Activated CD8-positive, alpha-beta memory T cell treated with anti-CD3 and anti-CD28 coated beads, Interleukin-2, amount 50 U/mL, for 4 hours (primary cell): ENCODE data around the gene ATG7.
"Not testable (repeated sequence)": the region's sequence is repeated elsewhere in the genome, so short reads cannot be mapped to it uniquely, and the experiment has no call there.

Source experiments
- DNase-seq: peaks from one replicate; pipeline ENCODE4 v3.0.0-alpha.2; 2020

Gene ATG7

DNA sequence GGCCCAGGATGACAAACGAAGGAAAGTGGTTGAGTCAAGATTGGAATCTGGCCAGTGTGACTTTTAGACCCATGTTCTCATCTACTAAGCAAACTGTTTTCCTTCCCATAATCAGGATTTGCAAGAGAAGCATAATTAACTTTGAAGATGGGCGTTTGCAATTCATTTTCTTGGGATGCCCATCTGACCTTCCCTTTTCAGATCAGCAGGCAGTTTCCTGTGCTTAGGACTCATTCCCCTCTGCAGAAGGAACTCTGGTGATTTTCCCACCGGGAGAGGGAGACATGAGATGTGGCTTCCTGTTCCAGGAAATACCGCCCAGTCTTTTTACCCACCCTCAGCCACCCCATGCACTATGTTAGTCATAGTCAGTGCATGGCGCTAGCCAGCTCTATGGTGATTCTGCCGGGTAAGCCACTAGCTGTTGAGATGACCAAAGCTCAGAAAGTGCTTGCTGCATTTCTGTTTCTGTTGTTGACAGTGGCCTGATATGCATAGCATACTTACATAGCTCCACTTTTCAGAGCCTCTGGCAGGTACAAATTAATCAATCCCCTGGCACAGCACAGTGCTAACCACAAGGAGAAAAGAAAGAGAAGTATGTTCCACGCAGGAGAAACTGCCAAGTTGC lies 242.1 kb downstream of the ATG7 start:
- no peak for DNase-seq

DNA sequence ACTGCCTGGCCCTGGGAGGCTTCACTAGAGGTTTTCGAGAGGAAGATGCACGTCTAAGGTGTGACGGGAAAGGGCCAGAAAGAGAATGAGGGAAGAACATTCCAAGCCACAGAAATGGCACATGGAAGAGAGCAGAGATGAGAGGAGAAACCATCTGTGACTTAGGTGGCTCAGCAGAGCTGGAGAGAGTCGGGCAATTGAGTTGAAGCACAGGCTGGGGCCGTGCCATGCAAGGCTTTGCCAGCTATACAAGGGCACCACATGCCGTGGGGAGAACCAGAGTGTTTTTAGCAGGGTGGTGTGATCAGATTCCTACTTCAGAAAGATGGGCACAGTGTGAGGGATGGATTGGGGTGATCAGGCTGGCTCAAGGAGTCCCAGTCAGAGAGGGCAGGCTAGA lies 245.4 kb downstream of the ATG7 start:
- no peak for DNase-seq

DNA sequence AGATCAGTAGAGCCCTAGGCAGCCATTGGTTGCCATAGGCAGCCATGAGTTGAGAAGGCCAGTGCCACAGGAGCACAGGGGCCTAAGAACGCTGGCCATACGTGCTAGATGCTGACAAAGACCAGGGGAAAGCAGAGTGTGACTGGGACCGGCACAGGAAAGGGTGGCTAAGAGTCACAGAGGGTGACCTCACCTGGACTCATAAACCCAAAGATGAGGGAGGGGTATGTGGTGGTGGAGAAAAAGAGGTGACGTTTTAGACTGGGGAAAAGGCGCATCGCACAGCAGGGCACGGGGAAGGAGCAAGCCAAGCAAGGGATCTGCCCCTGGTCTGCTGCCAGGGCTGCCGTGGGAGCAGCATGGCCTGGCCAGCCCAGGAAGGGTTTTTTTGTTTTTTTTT lies 249.0 kb downstream of the ATG7 start:
- DNase-seq = no peak

DNA sequence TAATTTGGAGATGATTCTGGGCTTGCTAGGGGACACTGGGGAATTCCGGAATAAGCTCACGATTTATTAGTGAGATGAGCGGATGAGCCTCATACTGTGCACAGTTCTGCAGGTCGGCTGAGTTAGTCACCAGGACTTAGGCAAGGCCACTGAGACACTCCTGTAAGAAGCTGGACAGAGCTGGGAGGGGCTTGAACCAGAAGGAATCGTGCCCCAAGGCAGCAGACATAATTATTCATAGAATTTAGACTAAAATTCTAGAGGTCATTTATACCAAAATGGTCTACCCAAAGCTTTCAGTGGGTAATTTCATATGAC lies 250.2 kb downstream of the ATG7 start:
- DNase-seq = no peak

DNA sequence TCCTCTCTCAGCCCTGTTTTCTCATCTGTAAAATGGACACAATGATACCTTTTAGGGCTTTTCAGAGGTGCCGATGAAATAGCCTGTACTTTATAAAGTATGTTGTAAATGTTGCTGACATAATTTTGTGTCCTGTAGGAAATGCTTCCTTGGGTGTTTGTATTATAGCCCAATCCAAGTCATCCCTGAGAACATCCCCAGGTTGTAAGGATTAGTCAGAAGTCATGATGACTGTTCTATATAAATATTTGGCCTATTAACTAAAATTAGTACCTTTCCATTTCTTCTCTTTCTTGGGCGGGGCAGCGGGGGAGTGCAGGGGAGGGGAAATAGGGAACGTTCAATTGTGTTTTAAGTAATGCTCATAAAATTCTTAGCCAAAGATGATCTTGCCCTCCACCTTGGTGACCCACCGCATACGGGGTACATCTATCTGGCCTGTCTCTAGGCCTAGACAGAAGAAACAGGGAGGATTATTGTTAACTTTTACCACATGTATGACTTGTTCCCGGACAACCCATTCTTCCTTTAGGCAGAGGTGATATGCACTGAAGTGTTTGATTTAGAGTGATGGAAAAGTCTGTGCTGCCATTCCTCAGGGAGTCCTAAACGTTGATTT lies 250.9 kb downstream of the ATG7 start:
- DNase-seq = no peak

DNA sequence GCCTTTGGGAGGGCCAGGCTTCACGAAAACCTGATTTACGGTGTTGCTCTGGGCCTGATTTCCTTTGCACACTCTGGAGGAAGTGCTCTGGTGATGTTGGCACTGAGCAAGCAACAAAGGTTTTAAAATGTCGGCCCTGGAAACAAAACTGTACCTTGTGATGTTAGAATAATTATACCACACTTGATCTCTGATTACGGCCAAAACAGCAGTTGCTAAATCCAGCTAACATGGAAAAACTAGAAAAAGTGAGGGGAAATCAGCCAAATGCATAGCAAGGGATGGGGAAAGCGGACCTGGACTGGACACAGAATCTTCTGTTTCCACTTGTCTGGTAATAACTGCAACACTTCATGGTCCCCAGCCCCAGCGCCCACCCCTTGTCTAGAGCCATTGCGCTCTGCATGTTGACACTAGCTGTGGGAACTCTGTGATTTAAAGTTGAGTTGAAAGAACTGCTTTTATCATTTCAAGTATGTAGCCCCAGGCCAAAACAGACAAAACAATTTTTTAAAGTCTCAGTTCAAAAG lies 251.4 kb downstream of the ATG7 start:
- no peak for DNase-seq

DNA sequence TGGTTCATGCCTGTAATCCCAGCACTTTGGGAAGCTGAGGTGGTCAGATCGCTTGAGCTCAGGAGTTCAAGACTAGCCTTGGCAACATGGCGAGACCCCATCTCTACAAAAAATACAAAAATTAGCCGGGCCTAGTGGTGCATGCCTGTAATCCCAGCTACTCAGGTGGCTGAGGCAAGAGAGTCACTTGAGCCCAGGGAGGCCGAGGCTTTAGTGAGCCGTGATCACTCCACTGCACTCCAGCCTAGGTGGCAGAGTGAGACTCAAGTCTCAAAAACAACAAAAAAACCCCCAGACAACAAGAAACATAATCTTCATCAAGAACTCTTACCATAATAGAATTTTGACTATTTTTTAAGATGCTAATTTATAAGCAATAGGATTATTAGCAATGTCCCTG lies 253.9 kb downstream of the ATG7 start:
- DNase-seq = not testable (repeated sequence)

DNA sequence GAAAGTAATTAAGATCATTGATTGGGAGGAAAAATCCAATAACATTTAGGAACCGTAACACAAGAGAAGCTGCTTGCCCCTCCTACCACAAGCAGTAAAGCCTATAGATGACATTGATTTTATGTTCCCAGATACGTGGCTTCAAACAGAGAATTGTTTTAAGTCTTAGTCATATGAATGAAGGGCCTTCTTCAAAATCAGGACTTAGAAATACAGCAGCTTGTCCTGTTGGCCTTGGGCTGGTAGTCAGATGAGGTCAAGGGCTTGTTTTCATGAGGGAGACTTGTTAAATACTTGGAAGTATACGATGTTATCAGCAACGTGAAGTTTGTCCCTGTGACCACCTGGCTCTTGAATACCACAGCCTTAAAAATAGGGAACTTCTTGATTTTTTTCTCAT lies 257.1 kb downstream of the ATG7 start:
- no peak for DNase-seq

DNA sequence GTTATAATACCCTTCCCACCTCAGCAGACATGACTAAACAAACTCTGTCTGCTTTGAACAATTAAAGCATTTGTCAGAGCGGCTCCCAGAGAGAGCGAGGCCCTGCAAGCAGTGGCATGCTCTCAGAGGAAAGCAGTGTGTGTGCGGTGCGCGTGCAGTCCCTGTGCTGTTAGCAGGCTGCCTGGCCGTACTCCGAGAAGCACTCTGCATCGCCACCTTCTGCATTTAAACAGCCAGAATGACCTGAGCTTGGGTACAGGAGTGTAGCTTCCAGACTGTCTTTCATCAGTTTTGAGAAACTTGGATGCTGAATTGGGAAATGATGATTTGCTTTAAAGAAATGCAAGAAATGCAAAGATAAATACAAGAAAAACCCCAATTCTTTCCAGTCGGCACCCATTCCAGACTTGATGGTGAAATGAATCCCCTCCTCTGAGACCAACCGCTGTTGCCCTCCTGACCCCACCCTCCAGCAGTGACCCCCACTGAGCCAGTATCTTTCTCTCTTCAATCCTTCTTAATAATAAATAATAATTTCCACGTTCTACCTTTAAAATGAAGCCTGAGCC lies 258.0 kb downstream of the ATG7 start:
- no peak for DNase-seq

DNA sequence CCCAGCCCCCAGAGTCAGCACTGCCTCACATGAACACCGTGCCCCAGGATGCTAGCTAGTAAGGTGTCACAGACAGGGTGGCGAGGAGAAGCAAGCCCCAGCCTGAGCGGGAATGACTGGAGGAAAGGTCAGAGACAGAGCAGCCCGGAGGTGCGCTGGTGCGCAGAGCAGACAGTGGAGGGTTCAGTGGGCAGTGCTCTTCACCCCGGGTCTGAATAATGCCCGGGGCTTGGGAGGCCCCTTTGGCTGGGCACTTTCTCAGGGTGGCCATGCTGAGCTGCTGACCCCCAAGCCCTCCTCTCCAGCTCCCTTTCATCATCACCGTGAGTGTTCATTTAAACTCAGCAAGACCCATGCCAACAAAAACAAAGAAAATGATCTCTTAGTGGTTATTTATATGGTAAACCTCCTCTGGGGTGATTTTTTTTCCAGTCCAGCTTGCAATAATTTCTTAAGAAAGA lies 260.8 kb downstream of the ATG7 start:
- no peak for DNase-seq

DNA sequence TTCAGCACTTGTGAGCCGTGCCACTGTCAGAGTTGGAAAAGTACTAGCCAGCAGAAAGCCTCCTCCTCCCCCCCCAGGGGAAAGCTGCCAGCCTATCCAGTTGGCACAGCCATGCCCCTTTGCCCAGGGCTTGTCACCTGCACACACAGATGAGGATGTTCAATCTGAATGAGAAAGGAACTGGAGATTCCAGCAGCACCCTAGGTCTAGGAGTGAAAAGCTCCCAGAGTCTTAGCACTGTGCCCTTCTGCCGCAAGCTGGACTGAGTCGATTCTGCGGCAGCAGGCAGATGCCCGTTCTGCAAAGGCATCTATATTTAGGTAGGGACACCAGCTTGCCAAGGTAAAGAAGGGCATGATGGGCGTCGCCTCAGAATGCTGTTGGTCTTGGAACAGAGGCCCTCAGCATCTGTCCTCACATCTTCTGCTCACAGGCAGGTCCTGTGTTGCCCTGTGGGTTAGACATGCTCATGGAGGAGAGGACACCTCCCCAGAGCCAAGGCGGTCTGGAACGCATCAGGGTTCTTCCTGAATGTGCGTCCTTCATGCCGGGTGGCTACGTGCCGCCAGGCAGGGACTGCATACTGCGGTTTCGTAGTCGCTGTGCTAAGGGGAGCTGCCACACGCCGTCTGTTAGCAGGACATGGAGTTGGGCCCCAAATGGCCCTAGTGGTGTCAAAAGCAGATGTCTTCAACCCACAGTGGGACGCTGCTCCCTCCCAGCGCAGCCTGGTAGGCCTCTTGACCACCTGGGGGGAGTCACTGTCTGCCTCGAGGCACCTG lies 262.0 kb downstream of the ATG7 start:
- DNase-seq = no peak

DNA sequence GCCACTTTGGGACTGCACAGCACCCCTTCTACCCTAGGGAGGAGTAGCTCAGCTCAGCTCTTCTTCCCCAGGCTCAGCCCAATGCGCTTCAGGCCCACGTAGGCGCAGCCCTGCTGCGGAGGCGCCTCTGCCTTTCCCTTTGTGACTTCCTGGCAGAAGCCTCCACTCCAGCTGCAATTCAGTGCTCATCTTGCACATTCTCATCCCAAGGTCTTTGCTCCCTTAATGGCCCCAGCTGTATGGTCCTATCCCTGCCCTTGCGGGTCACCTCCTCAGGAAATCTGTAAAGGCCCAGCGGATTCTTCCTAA lies 262.6 kb downstream of the ATG7 start:
- DNase-seq = no peak

DNA sequence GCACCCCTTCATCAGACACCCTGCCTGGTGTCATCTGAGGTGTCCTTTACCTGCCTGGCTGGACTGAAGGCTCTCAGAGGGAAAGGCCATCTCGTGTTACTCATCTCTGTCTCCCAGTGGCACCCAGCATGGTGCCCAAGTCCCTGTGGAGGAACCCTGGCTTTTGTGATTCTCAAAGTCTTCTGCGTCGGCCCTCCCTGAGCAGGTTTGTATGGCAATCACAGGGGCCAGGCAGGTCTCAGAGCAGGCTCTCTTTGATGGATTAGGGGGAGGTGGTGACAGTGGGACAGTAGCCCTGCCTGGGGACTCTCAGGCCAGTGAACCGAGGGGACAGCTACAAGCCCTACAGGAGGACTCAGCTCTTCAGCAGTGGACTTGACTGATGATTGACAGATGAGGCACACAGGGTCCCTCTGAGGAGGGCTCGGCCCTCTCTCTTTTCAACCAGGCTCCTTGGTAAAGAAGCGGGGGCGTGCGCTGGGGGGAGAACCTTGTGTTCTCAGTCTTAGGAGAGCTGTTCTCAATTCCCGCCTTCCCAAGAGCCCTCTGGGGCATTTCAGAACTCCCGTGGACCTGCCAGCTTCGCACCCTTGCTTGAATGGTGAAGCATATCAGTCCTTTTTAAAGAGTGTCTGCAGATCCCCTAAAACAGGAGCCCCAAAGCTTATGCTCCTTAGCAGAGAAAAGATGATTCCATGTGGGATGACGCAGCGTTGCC lies 263.2 kb downstream of the ATG7 start:
- DNase-seq = no peak

DNA sequence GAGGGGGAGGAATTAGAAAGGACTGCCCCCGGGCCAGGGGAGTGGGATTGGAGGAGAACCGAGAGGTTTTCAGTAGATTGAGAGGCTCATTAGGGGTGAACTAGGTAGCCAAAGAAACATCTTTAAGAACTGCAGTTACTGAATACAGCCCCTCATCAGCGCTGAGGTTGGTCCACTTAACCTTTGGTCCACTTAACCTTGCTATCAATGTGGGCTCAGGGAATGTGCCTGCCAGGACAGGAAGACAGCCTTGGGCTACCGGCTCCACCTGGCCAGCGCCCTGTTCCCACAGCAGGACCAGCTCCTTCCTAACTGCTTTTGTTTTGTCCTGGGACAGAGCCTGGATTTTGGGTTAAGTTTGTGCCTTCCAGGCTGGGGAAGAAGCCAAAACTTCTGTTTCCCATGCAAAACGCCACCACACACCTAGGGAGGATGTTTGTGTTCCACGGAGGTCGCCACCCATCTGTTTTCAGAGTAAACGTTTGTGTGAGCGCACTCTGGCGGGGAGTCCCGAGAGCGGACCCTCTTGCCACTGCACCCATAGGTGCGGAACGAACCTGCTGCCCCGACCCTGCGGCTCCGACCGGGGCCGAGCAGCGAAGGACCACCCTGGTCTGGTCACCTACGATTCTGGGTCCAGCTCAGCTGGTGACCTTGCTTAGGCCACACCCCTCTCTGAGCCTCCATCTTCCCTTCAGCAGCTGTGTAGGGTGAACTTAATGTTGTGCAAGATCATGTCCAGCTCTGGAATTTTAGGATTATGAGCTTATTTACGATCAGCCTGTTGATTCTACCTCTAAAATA lies 264.1 kb downstream of the ATG7 start:
- DNase-seq = no peak

DNA sequence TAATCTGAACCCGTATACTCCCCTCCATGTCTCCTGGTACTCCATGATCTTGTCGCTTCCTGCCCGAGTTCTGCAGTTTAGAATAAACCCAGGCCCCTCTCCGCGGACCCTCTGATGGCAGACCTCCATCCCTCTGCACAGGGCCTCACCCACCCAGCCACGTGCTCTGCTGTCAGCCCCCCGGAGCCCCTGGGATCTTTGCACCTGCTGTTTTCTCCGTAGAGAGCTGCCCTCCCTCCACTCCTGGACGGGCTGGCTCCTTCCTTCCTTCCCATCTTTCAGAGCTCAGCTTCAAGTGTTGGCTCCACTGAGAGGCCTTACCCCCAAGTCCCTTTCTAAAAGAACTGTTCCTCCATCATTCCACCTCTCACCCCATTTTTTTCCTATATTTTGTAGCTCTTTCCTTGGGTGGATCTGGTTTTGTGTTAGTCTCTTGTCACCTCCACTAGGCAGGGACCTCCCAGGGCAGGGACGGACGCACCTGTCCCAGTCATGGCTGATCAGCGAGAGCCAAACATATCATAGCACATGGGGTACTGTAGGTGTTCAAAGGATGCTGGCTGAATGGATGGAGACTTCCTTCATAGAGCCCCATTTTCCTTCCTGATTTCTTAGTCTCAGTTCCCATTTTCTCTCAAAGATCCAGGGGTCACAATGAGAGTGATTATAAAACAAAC lies 264.9 kb downstream of the ATG7 start:
- DNase-seq = no peak

DNA sequence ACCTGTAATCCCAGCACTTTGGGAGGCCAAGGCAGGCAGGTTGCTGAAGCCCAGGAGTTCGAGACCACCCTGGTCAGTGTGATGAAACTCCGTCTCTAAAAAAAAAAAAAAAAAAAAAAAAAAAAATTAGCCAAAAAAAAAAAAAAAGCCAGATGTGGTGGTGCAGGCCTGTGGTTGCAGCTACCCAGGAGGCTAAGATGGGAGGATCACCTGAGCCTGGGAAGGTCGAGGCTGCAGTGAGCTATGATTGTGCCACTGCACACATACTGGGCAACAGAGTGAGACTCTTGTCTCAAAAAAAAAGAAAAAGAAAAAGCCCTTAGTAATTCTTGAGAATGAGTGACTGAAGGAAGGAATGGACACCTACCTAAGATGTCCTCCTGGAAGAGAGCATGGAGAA lies 266.4 kb downstream of the ATG7 start:
- no peak for DNase-seq

DNA sequence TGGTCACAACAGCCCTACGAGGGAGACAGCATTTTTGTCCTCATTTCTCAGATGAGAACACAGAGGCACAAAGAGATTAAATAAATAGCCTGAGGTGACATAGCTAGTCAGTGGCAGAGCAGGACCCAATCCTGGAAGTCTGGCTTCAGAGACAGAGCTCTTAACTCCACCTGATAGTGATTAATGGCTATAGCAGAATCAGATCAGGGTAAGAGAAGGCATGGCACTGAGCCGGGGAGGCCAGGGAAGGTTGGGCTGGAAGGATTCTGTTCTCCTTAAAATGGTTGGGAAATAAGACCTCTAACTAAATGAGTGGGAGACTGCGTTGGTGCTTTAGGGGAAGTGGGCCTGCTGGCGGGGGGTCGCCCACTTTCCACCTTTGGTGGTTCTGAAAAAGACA lies 267.0 kb downstream of the ATG7 start:
- DNase-seq = no peak

DNA sequence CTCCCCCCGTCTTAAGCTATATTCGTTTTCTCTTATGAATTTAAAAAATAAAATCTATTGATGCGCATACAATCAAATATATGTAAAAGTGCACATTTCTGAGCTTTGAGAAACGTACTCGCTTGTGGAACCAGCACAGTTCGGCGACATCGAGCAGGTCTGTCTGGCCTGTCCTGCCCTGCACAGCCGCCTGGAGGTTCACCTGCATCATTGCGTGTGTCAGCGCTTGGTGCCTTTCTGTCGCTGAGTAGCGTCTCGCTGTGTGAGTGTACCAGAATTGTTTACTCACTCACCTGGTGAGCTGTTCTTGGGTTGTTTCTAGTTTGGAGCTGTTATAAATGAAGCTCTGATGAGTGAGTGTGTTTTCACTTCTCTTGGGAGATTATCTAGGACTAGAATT lies 267.5 kb downstream of the ATG7 start:
- DNase-seq = no peak

DNA sequence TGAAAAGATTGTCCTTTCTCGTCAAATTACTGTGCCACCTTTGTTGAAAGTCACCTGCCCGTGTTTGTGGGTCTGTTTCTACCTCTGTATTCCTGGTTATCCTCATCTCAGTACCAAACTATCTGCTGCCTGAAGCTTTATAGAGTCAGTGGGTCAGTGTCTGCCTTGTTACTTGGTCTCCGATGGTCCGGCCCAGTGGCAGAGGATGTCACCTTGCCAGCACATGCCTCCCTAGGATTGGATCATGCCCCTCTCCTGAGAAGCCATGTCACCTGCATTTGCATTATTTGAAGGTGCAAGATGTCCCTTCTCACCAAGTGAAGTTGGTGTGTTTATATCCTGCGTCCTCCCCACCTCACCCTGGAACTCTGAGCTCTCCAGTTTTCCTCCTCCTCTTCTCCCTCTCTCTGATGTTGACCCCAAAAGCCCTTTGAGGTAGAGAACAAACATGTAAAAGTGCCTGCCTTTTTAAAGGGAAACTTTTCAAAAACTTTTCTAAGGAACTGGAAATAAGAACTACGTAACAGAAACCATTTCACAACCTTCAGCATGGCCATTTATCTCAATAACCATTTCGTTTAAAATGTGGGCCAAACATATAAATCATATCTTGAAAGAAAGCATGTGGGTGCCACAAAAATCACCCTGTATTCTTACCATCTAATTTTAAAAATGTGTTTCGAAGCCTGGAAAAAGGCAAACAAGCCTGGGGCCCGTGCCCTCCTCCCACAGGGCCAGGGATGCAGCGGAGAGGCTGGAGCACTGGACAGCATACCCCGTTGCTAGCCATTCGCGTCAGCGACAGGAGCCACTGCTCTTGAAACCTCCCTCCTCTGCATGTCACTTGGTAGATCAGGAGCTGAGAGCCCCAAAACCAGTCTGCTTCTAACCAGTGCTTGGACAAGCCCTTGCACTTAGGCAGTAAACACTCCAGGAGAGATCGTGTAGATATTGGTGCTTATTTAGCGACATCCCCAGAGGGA lies 269.4 kb downstream of the ATG7 start:
- DNase-seq = no peak

DNA sequence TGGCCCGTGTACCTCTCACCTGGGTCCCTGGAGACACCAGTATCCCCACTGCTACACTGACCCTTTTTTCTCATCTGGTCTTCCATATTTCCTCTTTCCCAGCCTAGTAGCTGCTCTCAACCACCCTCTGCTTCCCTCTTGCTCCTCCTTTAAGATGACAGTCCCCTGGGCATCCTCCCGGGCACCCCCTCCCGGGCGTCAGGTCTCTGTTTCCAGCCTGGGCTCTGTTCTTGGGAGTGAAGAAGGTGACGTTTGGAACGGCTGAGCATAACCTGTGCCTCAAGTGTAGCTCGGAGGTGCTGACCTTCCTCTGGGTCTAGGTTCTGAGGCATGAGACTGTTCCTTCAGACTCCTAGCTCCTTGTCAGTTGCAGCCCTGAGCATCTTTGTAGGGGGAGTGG lies 270.4 kb downstream of the ATG7 start:
- no peak for DNase-seq
